AG04449 (cell line): ENCODE results near the gene TOLLIP.

Source experiments
- CTCF ChIA-PET: fragments of 350-600 bp; formaldehyde crosslinking; extraction: SDS; loops from one replicate; lab custom pipeline; 2021; ENCODE audit warnings: antibody characterized with exemption; lab: Yijun Ruan, JAX
- POLR2A ChIA-PET: fragments of 400-600, 350-600 bp; formaldehyde crosslinking; extraction: SDS; loops from one replicate; lab custom pipeline; 2020; ENCODE audit warnings: antibody characterized with exemption, inconsistent platforms; lab: Yijun Ruan, JAX
- DNase-seq: peaks from one replicate; pipeline ENCODE4 v3.0.0-alpha.2; 2010; ENCODE audit warnings: low read depth, low spot score
- H3K4me3 ChIP-seq: 2 replicates; pipeline ENCODE4 v1.5.1; 2011; ENCODE audit warnings: low read depth, mild to moderate bottlenecking, control low read depth, low read length
- CTCF ChIP-seq: IDR thresholded peaks from one replicate; pipeline ENCODE4 v1.5.1; 2011; ENCODE audit warnings: mild to moderate bottlenecking, moderate library complexity, low read length, control low read depth, inconsistent platforms; ENCODE audit not compliant: insufficient read depth; ENCODE audit errors: missing control alignments

Gene TOLLIP

GRCh38 chr11:1260023-1260501, 49.4 kb downstream of the TOLLIP start:
- POLR2A ChIA-PET: no interaction called here
- CTCF ChIA-PET: no interaction called here
- no peak overlapping the region for H3K4me3 ChIP-seq
- no peak for DNase-seq
- TF ChIP-seq CTCF: no peak

GRCh38 chr11:1259561-1259960, 49.9 kb downstream of the TOLLIP start:
- DNase-seq: no peak
- CTCF ChIA-PET: no interaction called here
- no peak overlapping the region for H3K4me3 ChIP-seq
- POLR2A ChIA-PET: no interaction called here
- TF ChIP-seq CTCF: no peak

- ChIA-PET CTCF (no interaction called here), POLR2A (no interaction called here)
- no peak overlapping the region for H3K4me3 ChIP-seq
- DNase-seq: no peak
- no peak for TF ChIP-seq CTCF
These were observed 50.4 kb downstream of the TOLLIP start for GRCh38 chr11:1259076-1259461.

GRCh38 chr11:1258401-1259075, 50.9 kb downstream of the TOLLIP start:
- ChIA-PET POLR2A (no interaction called here), CTCF (no interaction called here)
- no peak overlapping the region for H3K4me3 ChIP-seq
- TF ChIP-seq CTCF: no peak
- DNase-seq: no peak

- POLR2A ChIA-PET: no interaction called here
- no peak for DNase-seq
- CTCF ChIA-PET: no interaction called here
- no peak overlapping the region for H3K4me3 ChIP-seq
- TF ChIP-seq CTCF: no peak
These were observed 51.5 kb downstream of the TOLLIP start for GRCh38 chr11:1257916-1258315.

- no peak for TF ChIP-seq CTCF
- CTCF ChIA-PET: no interaction called here
- H3K4me3 ChIP-seq: no peak overlapping the region
- DNase-seq: no peak
- POLR2A ChIA-PET: no interaction called here
These were observed 52.1 kb downstream of the TOLLIP start for GRCh38 chr11:1257366-1257765.
